COR-L47 (cell line): ENCODE results near the gene RBMY1F.
"Not testable (repeated sequence)": the region's sequence is repeated elsewhere in the genome, so short reads cannot be mapped to it uniquely, and the experiment has no call there.

Source experiments
- DNase-seq: peaks from one replicate; lab custom pipeline; 2025; lab: John Stamatoyannopoulos, UW

The RBMY1F gene

GRCh38 chrY:22182823-22183222 lies at the start of gene RBMY1F:
TSS of gene RBMY1F (minus strand) at chrY:22182923. CDS start at chrY:22180969, 1,954 bp downstream.
- not testable (repeated sequence) for DNase-seq

GRCh38 chrY:22151144-22151543 lies 31.6 kb downstream of the RBMY1F start:
- not testable (repeated sequence) for DNase-seq

- DNase-seq: not testable (repeated sequence)
These were observed 41.6 kb downstream of the RBMY1F start for GRCh38 chrY:22141011-22141695.

GRCh38 chrY:22134719-22135118 lies 48.0 kb downstream of the RBMY1F start:
- DNase-seq: not testable (repeated sequence)

- not testable (repeated sequence) for DNase-seq
These were observed 52.2 kb downstream of the RBMY1F start for GRCh38 chrY:22130494-22130893.
